Fibroblast of skin of abdomen (primary cell): ENCODE measurements around the gene RAD51B.
A peak's percentile ranks its signal among the peaks of the same experiment; 100 is the strongest.
"Not testable (repeated sequence)": the region's sequence is repeated elsewhere in the genome, so short reads cannot be mapped to it uniquely, and the experiment has no call there.

Experiments used
- DNase-seq: peaks from one replicate; pipeline ENCODE4 v3.0.0-alpha.2; 2013

Gene RAD51B

DNA sequence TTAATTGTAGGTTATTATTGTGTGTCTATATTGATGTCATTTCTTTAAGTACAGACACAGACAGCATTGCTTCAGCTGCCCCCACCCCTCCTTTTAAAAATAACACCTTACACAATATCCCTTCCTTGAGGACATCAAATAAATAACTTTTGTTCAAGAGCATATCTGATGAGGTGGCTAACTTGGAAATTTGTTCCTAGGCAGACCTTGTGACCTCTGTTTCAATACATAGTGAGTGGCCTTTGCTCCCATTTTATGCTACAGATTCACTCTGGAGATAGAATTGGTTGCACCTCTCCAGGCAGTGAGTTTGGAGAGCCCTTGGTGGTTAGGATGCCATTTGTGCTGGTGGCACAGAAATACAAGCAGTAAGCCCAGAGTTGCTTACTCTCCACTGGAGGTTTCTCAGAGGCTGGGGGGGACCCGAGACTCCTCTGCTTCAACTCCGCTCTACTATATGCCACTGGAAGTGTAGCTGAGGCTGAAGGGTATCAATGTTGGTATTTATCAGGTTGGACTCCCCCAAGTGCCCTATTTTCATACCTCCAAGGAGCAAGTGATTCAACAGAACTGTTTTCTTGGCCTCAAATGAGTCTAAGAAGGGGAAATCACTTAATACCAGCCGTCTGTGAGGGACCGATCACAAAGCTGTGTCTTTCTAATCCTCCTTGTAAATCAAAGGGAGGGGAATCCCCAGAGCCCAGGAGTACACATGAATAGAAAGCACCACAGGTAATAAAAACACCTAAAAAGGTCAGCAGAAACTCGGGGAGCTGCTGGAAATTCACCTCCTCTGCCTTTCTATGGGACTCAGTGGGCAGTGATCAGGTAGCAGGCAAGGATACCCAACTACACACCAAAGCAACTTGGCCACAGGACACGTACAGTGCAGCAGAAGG, 463.1 kb downstream of the RAD51B start:
- no peak for DNase-seq

DNA sequence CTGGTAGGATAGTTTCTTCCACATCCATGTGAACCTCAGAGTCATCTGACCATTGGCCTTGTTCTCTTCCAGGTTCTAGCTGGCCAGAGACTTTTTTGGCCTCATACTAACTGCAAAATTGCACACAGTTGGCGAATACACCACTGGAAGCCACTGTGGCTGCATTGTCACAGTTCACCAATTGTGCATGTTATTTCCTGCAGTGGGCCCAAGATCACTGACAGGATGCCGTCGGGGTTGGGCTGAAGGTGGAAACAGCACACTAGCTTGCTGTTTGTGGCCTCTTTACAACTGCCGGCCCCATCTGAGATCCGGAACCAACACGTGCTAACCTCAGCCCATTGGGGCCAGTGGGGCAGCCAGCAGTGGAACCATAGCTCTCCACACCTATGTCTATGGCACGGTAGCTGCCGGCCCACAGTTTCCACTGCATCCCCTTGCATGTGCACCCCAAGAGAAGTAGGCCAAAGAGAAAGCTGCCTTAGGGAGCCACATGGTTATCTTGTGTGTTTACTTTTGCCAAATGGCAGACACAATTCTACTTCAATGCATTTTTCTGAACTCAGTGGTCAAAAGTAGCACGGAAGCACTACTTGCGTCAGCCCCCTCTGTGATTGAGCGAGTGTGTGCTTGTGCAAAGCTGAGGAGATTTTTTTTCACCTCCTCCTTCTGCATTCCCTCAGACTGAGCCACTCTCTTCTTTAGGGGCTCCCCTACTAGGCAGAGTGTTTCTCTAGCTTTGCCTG, 464.0 kb downstream of the RAD51B start:
- DNase-seq: no peak

DNA sequence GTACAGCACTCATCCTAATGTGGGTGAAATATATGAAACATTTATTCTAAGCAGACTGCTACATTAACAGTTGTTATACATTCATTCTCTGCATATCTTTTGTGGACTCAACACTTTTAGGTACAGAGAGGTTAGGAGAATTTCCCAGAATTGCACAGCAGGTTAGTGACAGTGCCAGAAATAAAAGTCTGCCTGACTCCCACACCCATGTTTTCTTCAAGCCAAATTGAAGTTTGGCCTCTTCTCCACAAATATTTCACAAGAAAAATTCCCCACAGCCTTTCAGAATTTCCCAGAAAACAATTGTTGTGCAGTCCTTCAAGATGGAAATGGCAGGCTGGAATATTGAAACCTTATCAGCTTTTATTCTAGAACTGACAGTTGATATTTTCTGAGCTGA, 464.8 kb downstream of the RAD51B start:
- no peak for DNase-seq

- no peak for DNase-seq
Observed at GRCh38 chr14:68284834-68285233, 465.3 kb downstream of the RAD51B start.

DNA sequence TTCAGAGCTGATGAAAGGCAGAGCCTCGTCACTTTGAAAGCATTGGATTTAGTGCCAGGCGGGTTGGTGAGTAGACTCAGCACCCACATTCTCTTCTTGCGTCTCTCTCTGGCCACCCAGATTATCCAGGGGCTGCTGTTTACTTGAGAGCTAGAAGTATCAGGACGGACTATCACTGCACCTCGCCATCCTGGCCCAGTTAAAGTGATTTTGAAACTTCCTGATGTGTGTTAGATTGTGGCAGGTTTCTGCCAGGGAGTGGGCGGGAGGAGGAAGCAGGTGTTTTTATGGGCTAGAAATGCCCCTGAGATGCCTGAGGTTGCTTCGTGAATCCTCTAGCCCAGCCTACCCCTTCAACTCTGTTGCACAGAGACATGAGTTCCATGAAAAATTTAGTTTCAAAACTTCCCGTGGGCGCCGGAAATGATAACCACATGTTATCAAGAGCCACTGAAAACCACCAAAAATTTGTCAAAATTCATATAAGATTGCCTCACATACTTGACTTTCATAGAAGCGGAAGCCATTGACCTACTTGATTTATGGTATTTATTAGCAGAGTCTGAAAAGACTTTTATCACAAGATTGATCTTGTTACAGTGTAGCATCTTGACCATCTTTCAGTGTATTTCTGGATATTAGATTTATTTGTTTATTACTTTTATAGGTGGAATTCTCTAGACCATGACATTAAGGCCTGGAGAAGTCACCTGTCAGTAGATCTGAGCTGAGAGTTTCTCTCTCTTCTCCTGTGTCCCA, 466.0 kb downstream of the RAD51B start:
- DNase-seq: peak; percentile 44

DNA sequence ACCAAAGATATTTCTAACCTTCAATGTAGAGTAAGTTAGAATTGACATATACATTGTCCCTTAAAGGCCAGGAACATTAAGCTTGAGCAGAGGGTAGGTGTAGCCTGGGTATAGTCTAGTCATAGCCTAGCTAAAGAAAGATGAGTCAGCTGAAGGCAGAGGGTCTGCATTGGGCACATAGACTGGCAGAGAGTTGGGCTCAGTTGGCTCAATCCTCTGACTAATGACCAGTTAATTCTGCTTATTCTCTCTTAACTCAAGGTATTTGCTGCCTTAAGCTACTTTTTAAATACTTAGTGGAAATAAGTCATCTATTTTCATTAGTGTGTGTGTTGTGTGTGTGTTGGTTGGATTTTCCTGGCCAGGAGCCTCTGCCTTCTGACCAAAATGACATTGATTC, 467.1 kb downstream of the RAD51B start:
- DNase-seq: no peak

- DNase-seq: not testable (repeated sequence)
Observed at GRCh38 chr14:68289452-68289851, 469.9 kb downstream of the RAD51B start.

DNA sequence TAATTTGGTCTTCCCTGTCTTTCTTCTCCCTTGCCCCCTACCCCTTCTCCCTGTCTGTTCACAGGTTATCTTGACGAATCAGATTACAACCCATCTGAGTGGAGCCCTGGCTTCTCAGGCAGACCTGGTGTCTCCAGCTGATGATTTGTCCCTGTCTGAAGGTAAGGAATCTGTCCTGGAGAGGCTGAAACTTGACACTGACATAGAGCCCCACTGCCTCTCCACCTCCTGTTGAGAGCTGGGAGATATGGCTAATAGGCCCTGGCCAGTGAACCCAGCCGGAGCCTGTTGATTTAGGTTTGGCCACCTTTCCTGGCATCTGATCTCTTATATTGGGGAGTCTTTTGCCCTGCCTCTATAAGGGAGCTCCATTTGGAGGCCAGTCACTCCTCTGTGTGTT, 472.2 kb downstream of the RAD51B start:
- no peak for DNase-seq

DNA sequence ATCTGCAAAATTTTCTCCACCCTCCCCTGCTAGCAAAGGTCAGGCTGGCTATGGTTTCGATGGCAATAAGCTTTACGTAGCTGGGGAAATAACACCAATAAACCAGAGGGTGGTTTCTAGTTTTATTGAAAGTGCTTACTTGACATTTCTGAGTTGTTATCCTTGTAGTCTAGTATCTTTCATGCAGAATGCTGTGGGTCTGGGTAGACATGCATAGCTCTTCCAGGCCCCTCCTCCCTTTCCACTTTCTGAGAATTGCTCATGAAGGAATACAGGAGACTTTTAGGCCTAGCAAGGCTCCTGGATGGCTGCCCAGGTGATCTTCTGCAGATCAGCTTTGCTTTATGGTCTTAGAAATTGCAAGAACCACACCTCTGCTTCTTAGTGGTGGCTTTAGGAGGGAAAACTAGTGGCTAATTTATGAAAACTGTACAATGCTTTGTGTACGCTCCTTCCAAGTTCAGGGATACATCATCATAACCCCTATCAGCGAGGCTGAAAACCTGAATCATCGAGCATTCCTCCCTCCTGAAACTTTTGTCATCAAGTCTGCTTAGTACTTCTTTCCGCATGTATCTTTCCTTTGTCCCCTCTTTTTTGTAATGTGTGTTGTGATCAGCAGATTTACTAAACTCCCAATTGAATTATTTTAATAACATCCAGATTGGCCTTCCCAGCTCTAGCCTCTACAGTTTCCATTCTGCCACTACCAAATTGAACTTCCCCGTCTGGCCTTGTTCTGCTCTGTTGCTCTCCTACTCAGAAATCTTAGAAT, 473.0 kb downstream of the RAD51B start:
- peak; percentile 33 for DNase-seq

- DNase-seq: no peak
Observed at GRCh38 chr14:68293404-68293803, 473.8 kb downstream of the RAD51B start.

DNA sequence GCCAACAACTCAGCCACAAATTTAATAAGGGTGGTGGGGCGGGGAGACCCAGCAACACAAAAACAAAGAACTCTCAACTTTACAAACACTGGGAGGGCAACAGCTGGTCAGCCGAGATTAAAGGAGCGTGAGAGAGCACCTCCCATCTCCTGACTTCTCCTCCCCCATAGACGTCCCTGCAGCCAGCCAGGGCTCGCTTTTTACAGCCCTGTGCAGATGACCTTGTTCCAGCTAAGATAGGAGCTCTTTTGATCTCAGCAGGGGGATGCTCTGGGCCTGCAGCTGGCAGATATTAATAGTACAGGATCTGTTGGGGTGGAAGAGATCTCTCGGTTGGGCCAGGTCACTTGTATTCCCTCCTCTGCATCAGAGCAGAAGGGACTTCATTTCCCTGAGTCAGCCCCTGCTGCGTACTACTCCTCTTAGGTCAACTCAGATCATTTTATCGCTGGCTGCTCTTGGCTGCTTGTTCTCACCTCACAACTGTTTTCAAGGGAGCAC, 475.8 kb downstream of the RAD51B start:
- no peak for DNase-seq

DNA sequence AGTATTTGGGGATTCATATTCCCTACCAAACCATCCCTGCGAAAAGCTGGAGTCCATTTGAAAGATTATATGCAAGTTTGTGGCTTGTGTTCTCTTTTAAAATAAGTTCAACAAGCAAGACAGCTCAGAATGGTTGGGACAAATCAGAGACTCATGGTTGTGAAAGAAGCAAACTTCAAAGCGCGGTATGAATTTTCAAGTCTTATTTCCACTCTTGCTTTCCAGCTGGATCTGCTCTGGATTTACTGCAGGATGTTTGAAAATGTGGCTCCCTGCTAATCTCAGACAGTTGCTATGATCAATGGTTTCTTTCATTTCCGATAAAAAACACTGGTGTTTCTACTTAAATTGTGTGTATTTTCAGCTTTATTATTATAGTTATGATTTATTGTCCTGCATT, 477.5 kb downstream of the RAD51B start:
- peak; percentile 66 for DNase-seq

DNA sequence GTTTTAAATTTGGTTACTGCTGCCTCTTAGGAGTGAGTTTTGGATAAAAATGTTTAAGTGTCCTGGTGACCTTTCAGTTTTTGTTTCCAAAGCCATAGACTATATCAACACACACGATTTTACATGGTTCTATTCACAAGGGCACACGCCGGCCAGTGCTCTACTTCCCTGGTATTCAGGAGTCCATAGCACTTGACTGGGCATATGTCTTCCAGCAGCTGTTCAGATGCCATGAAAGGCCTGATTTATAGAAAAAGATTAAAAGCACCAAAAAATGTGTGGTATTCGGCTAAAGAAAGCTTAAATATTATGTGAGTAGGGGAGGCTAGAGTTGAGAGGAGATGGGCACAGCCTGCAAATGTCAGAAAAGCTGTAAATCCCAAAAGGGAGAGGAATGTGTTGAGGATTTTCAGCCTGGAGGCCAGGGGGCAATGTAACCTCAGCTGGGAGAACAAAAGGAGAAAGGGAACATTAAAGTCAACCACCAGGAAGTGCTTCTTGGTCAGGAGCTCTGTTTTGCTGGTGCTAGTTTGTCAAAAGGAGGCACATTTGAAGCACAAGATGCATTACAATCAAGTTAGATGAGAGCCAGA, 478.4 kb downstream of the RAD51B start:
- peak; percentile 65 for DNase-seq

GRCh38 chr14:68300608-68301007, 481.0 kb downstream of the RAD51B start:
- DNase-seq: no peak

DNA sequence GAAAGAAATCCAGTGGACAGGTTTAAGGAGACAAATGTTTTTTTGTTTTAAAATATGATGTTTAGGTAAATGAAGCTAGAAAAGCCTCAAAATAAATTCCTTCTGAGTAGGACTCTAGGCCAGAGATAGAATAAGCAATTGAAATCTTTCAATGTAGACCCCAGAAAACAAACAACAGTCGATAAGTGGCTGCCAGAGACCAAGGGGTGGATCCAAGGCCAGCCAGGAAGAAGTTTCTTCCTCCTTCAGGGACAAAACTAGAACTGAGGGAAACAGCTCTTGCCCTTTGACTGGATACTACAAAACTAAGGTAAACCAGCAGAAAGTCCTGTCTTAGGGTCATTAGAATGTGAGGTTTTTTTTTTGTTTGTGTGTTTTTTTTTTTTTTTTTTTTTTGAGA, 481.6 kb downstream of the RAD51B start:
- no peak for DNase-seq

GRCh38 chr14:68302938-68303337, 483.4 kb downstream of the RAD51B start:
- not testable (repeated sequence) for DNase-seq

DNA sequence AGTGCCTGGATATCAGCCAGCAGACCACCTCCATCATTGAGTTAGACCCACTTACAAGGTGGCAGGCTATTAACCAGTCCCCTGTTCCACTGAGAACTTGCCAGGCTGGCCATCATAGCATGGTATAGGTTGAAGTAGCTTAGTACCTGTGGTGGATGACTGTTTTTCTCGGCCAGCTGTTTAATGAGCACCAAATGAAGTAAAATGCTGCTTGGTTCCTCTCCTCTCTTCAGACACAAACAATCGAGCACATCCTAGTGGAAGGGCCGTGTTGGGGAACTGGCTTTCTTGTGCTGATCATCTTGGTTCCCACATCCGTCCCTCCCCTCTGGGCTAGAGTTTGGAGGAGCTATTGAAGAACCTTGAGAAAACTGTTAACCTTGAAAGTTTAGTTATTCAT, 486.2 kb downstream of the RAD51B start:
- no peak for DNase-seq

GRCh38 chr14:68306265-68306933, 486.8 kb downstream of the RAD51B start:
- no peak for DNase-seq

GRCh38 chr14:68306934-68307789, 487.6 kb downstream of the RAD51B start:
- DNase-seq: no peak

GRCh38 chr14:68307790-68308168, 488.2 kb downstream of the RAD51B start:
- DNase-seq: peak; percentile 48
